Measurements from ENCODE around the gene ECI1.

The ECI1 gene, protein sequence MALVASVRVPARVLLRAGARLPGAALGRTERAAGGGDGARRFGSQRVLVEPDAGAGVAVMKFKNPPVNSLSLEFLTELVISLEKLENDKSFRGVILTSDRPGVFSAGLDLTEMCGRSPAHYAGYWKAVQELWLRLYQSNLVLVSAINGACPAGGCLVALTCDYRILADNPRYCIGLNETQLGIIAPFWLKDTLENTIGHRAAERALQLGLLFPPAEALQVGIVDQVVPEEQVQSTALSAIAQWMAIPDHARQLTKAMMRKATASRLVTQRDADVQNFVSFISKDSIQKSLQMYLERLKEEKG

DNA sequence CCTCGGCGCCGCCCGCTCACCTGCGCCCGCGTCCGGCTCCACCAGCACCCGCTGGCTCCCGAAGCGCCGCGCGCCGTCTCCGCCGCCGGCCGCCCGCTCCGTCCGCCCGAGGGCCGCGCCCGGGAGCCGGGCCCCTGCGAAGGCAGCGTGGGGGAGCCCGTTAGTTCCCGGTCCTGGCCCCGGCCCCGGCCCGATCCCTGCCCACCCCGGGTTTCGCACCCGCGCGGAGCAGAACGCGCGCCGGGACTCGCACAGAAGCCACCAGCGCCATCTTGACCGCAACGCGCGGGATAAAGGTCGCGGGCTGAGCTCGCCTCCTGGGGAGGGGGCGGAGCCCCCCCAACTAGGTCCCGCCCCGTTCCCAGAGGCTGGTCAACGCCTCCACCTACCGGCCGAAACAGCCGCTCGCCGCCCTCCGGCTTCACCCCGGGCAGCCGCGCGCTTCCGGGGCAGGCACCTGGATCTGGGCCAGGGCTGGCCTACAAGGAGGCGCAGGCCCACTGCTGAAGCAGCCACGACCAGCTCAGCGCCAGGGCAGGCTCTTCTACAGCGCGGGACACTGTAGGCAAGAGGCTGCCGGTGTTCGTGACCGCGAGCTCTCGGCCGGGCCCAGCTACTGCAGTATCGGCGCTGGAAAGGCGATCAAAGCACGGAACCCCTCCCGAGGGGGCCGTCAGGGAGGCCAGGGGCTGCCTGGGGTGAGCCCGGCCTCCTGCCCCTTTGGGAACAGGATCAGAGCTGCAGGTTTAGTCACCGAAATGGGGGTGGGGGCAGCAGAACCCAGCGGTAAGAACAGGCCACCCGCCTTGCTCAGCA, at the start of gene ECI1:
TSS of gene ECI1 (minus strand) at position 292 of the 816 bp plus-strand sequence. CDS start at position 271, 21 bp downstream.
- peak; percentile 96 for DNase-seq

DNA sequence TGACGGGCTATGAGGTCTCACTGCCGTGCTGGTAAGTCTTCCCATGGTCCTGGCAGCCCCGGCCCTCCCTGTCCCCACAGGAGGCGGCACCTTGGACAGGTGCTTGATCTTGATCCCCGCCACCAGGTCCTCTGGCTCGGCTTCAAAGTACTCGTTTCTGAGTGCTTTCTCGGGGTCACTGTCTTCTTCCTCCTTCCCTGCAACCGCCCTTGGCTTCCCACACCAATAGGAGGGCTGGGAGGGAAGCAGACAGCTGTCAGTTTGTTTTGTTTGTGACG, 48.5 kb upstream of the ECI1 start:
- DNase-seq, result no peak

DNA sequence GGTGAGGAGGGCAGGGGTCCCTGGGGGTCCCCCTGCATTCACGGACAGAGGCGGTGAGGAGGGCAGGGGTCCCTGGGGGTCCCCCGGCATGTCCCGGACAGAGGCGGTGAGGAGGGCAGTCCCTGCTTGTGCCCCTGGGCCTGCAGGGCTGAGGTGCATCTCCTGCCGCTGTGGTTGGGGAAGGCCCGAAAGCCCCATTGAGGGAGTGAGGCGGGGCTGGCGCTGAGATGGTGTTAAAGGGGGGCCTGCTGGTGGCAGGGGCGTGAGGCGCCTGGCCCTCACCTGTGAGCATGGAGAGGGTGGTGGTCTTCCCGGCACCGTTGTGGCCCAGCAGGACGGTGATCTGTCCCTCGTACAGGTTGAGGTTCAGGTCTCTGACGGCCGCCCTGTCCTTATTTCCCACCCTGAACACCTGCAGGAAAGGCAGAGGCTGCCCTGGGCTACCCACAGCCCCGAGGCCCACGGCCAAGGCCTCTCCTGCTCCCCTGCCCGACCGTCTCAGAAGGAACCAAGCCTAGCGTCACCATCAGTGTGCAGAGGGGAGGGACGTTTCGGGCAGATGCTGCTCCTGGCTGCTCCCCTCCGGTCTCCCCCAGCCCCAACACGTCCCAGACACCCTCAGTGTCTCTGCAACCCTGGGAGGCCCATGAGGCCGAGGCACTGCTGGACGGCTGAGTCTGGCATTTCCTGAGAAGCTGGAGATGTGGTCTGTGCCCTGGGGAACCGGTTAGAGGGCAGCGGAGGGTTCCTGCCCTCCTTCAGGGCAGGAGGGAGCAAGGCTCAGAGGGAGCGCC, 47.9 kb upstream of the ECI1 start:
- no peak for DNase-seq

DNA sequence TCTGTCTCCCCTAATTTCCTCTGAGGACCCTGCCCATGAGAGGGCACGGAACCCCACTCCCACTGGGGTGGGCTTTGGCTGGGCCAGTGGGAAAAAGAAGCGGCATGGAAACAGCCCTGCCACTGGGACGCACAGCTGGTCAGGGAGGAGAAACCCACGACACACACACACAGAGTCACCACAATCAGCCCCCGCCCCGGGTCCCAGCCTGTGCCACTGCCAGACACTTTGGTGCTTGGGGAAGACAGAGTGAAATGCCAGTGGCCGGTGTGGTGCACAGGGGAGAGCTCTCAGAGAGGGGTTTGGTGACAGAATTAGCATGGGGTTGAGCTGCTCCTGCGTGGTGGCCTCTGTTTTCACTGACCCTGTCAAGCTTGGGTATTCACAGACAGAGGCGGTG, 47.2 kb upstream of the ECI1 start:
- DNase-seq, result no peak

DNA sequence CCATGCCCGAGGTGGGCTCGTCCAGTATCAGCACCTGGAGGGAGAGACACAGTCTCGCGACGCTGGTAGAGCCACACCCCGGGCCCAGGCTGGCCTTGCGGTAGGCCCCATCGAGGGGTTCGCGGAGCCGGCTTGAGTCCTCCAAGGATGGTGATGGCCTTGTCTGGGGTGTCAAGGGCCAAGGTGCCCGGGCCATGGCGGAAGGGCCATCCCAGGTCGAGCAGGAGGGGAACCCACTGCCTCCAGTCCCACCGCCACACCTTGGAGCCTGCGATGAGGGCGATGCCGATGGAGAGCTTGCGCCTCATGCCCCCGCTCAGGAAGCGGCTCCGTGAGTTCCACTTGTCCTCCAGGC, 46.1 kb upstream of the ECI1 start:
- DNase-seq, result no peak

DNA sequence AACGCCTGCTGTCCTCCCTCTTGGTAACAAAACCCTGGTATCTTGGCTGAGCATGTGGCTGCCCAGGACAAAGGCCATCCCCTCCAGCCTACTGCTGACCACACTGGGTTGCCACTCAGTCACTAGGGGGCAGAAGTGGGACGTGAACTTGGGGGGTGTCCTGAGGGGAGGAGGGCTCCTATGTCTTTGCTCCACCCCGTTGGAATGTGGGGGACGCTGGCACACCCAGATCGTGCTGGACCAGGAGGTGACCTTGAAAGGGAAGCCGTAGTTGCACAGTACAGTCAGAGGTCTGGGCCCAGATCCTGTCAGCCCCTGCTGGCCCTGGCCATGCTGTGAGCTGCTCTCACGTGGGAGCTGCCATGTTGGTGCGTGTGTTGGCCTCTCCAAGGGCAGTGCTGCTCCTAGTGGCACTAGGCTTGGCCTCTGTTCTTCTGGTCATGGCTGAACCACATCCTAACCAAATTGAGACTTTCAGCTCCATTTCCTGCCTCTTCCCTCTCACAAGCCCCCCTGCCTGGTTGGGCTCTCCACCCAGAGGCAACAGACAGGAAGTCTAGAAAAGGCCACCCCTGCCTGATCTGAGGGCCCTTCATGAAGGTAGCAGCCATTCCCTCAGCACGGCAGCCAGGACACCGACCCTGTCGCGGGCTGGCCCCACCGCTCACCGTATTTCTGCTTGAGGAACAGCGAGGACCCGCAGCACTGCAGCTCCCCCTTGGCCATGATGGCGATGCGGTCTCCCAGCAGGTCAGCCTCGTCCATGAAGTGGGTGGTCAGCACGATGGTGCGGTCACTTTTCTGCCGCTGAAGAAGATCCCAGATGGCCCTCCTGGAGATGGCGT, 45.5 kb upstream of the ECI1 start:
- DNase-seq, result no peak

DNA sequence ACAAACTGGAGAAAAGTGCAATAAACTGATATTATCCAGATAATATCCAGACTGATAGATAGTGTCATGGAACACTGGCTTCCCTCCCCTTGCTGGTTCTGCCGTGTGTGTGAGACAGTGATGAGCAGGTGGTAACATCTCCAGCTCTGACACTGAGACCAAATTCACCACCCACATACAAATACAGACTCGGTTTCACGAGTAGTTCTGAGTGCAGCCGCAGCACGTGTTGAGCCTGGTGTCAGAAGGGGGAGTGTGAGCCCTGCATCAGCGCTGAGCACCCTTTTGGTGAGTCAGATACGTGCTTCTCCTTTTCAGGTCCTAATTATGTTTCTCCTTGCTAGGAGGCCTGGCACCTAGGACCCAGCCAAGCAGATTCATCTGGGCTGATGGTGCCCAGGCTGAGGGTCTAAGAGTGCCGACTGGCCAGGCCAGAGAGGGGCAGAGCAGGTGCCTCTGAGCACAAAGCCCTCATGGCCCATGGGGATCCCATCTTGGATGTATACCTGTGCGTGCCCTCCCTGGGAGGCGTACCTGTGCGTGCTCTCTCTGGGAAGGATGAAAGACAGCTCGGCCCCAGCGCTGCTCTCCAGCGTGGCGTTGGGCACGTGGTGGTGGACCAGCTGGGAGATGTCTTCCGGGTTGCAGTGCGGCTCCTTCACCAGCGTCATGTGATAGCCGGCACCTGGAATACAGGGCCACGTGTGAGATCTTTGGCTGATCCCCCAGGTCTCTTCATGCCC, 43.8 kb upstream of the ECI1 start:
- DNase-seq, result no peak

DNA sequence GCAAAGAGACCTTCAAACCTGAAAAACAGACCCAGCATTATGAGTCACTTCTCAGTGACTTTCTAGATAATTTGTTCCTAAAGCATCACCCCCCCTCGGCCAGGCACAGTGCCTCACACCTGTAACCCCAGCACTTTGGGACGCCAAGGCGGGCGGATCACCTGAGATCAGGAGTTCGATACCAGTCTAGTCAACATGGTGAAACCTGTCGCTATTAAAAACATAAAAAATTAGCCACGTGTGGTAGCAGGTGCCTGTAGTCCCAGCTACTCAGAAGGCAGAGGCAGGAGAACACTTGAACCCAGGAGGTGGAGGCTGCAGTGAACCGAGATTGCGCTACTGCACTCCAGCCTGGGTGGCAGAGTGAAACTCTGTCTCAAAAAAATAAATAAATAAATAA, 40.8 kb upstream of the ECI1 start:
- DNase-seq, result no peak

DNA sequence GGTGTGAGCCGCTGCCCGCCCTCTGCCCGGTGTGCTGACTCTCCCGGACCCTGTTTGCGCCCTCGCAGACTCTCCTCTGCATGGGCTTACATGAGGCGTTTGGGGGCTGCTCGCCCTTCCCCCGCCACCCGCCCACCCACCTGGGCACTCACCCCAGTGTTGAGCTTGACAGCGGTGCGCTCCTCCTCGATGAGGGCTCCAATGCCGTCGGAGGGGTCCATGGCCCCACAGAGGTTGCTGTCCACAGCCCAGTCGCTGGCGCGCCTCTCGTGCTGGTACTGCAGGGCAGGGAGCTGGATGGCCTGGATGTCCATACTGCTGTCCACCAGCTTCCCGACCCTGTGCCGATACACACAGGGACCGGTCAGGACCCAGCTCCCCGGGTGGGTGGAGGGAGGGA, 37.9 kb upstream of the ECI1 start:
- no peak for DNase-seq

DNA sequence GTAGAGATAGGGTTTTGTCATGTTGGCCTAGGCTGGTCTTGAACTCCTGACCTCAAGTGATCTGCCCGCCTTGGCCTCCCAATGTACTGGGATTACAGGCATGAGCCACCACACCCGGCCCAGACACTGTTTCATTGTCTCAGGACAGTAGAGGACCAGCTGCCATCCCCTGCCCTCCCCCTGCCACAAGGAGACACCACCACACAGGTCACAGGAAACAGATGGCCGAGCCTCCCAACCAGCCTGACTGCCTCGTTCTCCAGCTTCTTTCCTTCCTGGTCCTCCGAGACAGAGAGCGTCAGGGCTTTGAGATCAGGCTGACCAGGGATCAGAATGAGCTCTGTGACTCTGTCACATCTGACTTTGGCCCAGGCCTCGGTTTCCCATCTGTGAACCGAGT, 37.3 kb upstream of the ECI1 start:
- DNase-seq, result no peak

DNA sequence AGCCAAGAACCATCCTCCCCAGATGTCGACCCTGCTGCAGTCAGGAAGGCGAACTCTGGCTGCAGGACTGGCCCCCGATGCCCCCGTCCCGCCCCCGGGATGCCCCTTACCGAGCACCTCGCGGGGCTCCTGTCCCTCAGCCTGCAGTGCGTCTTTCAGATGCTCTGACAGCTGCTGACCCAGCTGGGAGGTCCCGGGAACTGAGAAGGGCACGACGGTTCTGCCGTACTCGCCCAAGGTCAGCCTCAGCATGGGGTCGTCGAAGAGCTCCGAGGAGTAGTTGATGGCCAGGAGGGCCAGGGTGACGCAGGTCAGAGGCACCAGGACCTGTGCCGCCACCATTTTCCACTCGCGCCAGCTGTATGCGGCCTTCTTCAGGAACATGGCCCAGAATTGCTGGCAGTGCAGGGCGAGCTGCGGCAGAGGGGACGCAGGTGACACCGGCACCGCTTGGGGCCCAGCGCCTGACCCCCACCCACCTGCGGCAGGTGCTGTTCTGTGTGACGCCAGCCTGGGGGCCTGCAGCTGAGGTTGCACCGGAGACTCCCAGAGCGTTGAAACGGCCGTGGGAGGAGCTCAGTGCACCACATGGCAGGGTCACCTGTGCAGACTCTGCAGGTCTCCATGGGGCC, 36.6 kb upstream of the ECI1 start:
- DNase-seq, result no peak

DNA sequence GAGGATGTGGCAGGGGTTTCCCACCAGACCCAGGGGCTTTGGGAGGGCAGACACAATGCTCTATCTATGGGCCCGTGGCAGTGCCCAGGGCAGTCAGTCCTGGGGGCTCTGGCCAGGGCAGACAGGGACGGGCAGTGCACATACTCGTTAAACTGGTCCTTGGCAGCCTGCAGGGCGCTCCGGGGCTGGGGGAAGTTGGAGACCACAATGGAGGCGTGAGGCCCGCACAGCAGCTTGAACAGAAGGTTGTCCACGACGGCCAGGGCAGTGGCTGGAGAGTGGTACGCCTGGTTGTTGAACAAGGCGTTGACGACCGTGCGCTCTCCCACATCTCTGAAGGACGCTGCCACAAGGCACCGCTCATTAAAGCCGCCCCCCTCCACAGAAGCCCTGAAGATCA, 35.2 kb upstream of the ECI1 start:
- no peak for DNase-seq

DNA sequence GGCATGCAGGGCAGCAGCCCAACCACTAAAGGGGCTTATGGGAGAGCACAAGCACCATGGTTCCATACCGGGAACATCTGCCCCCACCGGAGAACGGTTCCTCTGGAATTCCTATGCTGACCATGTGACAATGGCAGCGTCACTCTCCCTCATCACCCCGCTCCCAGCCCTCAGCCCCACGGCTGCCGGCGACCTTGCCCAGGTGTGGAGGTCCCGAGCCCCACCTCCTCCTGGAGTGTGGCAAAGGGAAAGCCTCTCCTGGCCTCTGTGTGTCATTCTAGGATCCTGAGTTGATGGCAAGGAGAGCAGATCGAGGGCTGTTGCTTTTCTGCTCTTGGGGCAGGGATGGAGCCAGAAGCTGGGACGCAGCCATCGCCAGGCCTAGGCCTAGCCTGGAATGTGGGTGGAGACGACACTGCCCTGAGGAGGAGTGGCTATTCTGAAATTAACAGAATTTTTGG, 34.4 kb upstream of the ECI1 start:
- no peak for DNase-seq

DNA sequence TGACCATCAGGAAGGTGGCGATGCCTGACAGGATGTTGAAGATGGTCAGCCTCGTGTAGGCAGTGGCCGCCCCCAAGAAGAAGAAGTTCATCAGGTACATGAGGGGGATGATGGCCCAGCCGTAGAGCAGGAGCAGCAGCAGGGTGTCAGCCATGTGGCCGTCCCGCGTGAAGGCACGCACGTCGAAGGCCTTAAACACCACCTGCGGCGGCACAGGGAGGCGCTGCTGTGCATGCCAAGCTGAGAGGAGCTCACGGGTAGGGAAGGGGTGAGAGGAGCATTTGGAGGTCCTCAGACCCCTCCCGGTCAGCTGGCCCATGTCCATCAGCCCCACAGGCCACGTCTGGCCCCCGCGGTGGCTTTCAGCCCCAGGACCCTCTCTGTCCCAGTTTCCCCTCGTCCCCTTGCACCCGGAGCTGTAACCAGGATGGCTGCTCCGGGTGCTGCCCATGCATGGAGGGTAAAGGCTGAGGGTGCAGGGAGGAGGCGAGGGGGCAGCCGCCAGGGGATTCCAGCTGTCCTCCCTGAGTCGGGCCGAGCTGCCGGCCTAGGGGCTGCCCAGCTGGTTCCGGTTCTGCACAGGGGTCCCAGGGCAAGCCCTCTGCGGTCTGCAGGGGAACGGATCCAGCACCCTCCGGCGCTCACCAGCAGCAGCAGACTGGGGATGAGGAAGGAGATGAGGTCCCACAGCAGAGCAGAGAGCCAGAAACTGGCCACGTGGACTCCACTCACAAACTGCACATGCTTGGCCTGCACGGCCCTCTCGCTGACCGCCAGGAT, 33.6 kb upstream of the ECI1 start:
- no peak for DNase-seq

DNA sequence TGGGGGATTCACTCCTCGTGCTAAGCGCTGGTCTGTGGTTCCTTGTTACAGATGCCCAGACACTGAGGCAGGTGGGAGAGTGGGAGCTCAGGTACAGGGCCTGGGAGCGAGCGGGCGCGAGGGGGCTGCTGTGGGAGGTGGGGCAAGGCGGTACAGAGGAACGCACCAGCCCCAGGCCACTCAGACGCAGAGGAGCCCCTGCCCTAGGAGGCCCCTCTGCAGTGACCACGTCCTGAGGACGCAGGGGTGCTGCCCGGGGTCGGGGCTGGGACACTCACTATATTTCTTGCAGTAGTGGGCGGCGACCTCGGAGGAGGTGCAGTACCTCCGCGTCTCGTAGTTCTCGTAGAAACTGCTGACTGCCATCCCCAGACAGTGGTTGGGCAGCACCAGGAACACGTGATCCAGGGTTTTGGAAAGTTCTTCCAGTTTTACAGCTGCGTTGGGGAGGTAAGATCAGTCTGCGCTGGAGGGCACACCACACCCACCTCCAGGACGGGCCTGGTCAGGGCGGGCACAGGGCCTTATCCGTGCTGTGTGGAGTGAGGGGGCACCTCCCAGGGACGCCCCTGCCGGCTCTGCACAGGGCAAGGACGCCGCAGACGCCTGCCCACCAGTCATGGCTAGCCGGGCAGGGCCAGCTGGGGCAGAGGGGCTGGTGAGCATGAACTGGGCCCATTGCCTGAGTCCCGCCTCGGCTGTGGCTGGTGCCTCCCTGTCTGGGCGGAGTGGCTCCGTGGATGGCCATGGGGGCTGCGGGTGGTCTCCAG, 32.8 kb upstream of the ECI1 start:
- DNase-seq, result no peak

DNA sequence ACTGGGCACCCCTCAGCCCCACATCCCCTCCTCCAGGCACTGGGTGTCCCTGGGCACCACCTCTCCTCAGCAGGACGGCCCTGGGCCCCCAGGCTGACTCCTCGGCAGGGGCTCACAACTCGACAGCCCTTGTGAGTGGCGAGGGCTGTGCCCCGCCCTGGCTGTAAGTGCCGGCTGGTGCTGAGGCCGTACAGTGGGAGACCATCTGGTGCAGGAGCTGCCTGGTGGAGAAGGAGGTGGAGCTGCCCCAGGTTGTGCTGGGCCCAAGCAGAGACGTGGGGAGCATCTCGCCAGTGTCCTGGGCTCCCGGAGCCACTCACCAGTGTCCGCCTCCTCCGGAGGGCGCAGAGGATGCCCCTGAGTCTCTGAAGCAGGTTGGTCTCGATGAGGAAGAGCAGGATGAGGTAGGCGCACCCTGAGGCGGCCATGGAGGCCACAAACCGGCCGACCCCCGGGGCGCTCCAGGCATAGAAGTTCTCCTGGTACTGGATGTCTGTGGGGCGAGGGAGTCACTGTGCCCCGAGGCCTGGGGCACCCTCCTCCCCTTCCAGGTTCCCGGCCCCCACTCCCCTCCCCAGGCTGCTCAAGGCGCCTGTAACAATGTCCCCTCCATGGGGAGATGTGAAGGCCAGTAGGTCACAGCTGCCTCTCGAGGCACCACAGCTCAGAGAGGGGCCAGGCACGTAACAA, 31.6 kb upstream of the ECI1 start:
- DNase-seq, result no peak

DNA sequence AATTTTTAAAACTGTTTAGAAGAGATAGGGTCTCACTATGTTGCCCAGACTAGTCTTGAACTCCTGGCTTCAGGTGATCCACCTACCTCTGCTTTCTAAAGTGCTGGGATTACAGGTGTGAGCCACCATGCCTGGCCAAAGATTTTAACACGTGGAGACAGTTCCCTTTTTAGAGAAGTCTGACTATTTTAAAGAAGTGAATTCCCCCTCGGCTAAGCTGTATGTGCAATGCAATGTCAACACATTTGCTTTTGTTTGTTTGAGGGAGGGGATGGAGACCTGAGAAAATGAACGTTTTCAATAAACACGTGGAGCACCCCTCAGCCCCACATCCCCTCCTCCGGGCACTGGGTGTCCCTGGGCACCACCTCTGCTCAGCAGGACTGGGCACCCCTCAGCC, 30.9 kb upstream of the ECI1 start:
- no peak for DNase-seq

DNA sequence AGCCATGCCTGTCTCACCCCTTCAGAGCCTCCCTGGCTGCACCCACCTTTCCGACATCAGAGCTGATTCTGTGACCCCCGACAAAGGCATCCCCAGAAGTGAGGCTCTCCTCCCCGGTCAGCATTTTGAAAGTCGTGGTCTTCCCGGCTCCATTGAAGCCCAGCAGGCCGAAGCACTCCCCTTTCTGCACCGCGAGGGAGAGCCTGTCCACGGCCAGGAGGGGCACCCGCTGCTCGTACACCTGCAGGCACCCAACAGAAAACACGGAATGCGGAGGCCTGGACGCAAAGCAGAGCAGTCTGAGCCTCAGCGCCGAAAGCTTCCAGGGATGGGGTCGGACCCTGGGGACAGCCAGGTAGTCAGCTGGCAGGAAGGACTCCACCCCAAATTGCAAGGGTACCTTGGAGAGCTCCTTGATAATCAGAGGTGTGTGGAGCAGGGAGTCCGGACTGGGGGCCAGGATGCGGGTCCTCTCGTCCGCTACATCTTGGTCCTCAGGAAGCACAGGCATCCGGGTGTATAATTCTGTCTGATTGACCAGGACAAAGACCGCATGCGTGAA, 29.7 kb upstream of the ECI1 start:
- DNase-seq, result no peak

DNA sequence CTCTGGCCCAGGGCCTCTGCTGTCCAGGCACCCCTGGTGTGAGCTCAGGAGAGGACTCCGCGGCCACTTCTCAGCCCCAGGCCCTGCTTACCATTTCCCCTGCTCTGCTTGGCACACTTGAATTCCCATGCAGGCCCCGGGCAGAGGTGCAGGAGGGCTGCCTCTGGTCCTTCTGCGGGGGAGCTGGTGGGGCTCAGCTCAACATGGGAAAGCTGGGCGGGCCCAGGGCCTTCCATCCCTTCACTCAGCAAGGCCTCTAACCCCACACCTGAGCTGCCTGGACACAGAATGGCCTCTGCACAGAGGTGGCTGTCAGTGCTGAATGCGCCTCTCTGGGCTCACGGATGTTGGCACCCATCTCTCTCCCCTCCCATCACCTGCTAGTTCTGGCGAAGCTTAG, 29.1 kb upstream of the ECI1 start:
- no peak for DNase-seq
